Measurements from ENCODE around the gene CCNDBP1. TPM values are rescaled to one million over a fixed set of nuclear protein-coding genes. Genes with fewer than 3 reads are reported as not detected.

CCNDBP1 gene
- total RNA-seq, 1 donor from 2014 or later, result 86.8 TPM

DNA sequence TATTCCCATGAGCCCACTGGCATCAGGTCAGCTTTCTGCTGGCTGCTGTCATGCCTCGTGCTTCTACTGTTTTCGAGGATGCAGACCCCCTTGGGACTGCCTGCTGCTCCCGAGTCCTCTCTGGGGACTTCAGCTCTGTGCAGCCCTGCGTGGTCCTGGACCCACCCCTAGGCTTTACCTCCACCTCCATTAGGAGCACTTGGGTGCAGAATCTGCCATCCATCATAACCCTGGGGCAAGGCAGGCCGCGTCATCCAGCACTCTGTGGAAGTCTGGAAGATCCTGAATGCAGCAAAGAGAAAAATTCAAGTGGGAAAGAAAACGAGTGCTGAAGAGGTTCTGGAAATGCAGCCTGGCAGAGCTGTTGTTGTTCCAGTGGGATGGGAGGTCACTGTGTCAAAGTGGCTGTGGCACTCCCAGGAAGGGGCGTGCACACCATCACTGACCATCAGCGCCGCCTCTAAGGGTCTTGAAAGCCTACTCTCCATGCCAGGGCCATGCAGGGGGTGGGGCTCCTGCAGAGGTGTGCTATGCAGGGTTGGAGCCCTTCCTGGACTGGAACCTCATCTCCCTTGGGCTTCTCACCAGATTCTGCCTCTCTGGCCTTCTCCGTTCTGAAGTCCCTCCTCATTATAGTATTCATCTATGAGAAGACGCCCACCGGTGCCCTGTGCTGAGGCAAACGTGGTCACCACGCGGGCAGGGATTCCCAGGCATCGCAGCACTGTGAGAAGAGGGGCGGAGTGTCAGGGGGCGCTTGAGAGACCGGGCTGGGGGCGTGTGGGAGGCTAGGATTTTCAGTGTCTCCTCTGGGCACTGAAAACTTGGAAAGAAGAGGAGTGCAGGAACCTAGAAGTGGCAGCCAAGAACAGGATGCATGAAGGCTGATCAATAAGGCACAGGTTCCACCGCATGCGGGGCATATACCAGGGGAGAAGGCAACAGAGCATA, 23.1 kb downstream of the CCNDBP1 start:
- Mint-ChIP-seq H3K27me3 (ENCODE audit: unreplicated experiment) (peaks cover 9% of the 10 kb centered on the region), H3K27ac (ENCODE audit: unreplicated experiment) (no peak overlapping the region)

DNA sequence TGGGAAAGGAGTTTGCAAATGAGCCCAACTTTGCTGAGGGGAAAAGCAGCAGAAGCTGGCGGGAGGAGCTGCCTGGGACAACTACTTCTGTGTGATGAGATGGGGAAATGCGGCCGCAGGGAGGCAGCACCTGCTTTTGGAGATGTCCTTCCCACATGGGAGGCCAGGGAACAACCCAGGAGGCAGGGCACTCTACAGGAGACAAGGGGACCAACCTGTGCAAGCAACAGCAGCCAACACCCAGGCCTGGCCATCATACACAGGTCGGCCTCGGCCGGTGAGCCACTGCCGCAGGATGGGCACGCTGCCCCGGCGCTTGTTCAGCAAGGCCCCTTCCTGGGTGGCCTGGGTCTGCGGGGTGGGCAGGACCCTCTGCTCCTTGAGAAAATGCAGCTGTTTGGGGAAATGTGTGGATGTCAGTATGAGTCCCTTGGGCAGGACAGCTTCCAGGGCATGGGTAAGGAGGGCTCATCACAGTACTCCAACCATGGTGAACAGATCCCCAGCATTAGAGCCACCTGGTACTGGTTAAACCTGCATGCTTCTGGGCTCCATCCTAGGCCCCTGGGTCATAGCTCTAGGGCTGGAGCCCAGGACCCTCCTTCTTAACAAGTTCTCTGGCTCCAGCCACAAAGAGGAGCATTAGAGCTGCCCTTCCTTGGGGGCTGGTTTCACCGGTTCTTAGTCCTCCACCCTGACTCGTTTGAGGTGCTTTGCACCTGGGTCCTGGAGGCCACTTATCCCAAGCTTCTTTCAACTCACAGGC, 24.0 kb downstream of the CCNDBP1 start:
- no peak overlapping the region for H3K27ac Mint-ChIP-seq (ENCODE audit: unreplicated experiment)
- H3K36me3 Mint-ChIP-seq (ENCODE audit: unreplicated experiment), result no peaks in the 10 kb centered on the region
- peaks cover 9% of the 10 kb centered on the region for H3K27me3 Mint-ChIP-seq (ENCODE audit: unreplicated experiment)
- DNase-seq, result no peak
- H3K4me3 Mint-ChIP-seq (ENCODE audit: unreplicated experiment), result no peak overlapping the region
- H3K4me1 Mint-ChIP-seq (ENCODE audit: low read depth, unreplicated experiment), result no peaks in the 10 kb centered on the region
- H3K9me3 Mint-ChIP-seq (ENCODE audit: unreplicated experiment), result no peaks in the 10 kb centered on the region
- TF ChIP-seq, protein P1, sequence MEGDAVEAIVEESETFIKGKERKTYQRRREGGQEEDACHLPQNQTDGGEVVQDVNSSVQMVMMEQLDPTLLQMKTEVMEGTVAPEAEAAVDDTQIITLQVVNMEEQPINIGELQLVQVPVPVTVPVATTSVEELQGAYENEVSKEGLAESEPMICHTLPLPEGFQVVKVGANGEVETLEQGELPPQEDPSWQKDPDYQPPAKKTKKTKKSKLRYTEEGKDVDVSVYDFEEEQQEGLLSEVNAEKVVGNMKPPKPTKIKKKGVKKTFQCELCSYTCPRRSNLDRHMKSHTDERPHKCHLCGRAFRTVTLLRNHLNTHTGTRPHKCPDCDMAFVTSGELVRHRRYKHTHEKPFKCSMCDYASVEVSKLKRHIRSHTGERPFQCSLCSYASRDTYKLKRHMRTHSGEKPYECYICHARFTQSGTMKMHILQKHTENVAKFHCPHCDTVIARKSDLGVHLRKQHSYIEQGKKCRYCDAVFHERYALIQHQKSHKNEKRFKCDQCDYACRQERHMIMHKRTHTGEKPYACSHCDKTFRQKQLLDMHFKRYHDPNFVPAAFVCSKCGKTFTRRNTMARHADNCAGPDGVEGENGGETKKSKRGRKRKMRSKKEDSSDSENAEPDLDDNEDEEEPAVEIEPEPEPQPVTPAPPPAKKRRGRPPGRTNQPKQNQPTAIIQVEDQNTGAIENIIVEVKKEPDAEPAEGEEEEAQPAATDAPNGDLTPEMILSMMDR (IDR thresholded peaks at IDR 0.05; ENCODE audit: partially characterized antibody, unreplicated experiment), result no peak

More for the DNA sequence above, 23.1 kb downstream of the CCNDBP1 start:
- Mint-ChIP-seq H3K4me3 (ENCODE audit: unreplicated experiment) (no peak overlapping the region), H3K9me3 (ENCODE audit: unreplicated experiment) (no peaks in the 10 kb centered on the region), H3K4me1 (ENCODE audit: low read depth, unreplicated experiment) (no peaks in the 10 kb centered on the region), H3K36me3 (ENCODE audit: unreplicated experiment) (no peaks in the 10 kb centered on the region)
- DNase-seq, result no peak
- TF ChIP-seq, protein P1 (IDR thresholded peaks at IDR 0.05; ENCODE audit: partially characterized antibody, unreplicated experiment), result no peak

DNA sequence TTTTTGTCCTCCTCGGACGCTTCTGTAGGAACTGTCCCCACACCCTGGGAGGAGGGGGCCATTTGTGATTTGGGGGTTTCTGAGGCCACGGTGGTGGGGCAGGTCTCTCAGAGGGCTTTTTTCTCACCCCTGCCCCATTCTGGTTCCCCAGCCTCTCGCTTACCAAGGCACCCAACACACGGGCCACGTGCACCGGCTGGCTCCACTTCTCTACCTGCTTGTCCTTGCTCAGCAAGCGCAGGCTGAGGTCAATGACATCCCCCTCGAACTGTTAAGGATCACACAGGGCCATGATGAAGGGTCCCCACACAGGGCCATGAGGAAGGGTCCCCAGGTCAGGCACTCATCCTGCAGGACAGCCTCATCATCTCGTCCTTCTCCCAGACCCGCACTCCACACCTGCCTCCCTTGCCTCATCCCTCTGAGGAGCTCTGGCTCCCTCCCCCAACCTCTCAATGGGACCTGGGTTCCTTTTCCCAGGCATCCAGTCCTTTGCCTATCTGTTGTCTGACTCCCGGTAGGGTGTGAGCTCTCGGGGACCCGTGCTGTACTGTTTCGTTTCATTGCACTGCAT, 25.1 kb downstream of the CCNDBP1 start:
- no peak overlapping the region for H3K4me3 Mint-ChIP-seq (ENCODE audit: unreplicated experiment)
- TF ChIP-seq, protein P1 (IDR thresholded peaks at IDR 0.05; ENCODE audit: partially characterized antibody, unreplicated experiment), result no peak
- H3K27me3 Mint-ChIP-seq (ENCODE audit: unreplicated experiment), result peaks cover 5% of the 10 kb centered on the region
- no peaks in the 10 kb centered on the region for H3K9me3 Mint-ChIP-seq (ENCODE audit: unreplicated experiment)
- no peak for DNase-seq
- no peaks in the 10 kb centered on the region for H3K4me1 Mint-ChIP-seq (ENCODE audit: low read depth, unreplicated experiment)
- no peak overlapping the region for H3K27ac Mint-ChIP-seq (ENCODE audit: unreplicated experiment)
- H3K36me3 Mint-ChIP-seq (ENCODE audit: unreplicated experiment), result no peaks in the 10 kb centered on the region

DNA sequence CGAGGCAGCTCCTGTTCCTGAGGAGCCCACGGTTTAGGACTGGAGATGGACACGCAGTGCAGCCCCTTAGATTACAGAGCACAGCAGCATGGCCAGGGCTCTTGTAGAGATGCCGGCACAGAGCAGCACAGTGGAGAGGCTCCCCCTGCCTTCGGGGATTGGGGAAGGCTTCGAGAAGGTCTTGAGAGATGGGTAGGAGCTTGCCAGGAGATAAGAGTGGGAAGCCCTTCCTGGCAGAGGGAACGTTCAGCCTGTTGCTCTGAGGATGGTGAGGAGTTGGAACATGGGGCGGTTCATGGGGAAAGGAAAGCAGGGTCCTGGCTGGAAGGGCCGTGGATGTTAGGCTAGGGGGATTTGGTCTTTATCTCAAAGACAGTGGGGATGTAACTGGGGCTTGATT, 25.6 kb downstream of the CCNDBP1 start:
- H3K4me1 Mint-ChIP-seq (ENCODE audit: low read depth, unreplicated experiment), result no peaks in the 10 kb centered on the region
- peaks cover 5% of the 10 kb centered on the region for H3K27me3 Mint-ChIP-seq (ENCODE audit: unreplicated experiment)
- DNase-seq, result no peak
- no peak overlapping the region for H3K4me3 Mint-ChIP-seq (ENCODE audit: unreplicated experiment)
- H3K36me3 Mint-ChIP-seq (ENCODE audit: unreplicated experiment), result no peaks in the 10 kb centered on the region
- H3K9me3 Mint-ChIP-seq (ENCODE audit: unreplicated experiment), result no peaks in the 10 kb centered on the region
- TF ChIP-seq, protein P1 (IDR thresholded peaks at IDR 0.05; ENCODE audit: partially characterized antibody, unreplicated experiment), result no peak
- no peak overlapping the region for H3K27ac Mint-ChIP-seq (ENCODE audit: unreplicated experiment)
